Uterus (tissue), 2 donors: ENCODE measurements around the gene DOCK3.

ENCODE experiments used
- POLR2A ChIP-seq, 2 donors: fragments of 450-650 bp; IDR thresholded peaks; one replicate each; pipeline ENCODE4 v1.6.1; 2016; ENCODE audit warnings: antibody characterized with exemption in 2 of 2, mild to moderate bottlenecking in 1 of 2, moderate library complexity in 1 of 2
- TF ChIP-seq, protein P1 (sequence below), 4 experiments: fragments of 200-600 bp in 2 of 4; fragments of 450-650 bp in 2 of 4; sonication (generic) in 2 of 4; IDR thresholded peaks; one replicate each; pipeline ENCODE4 v1.5.1; 2016 to 2019; ENCODE audit warnings: antibody characterized with exemption in 4 of 4, mild to moderate bottlenecking in 2 of 4, moderate library complexity in 1 of 4

DNA sequence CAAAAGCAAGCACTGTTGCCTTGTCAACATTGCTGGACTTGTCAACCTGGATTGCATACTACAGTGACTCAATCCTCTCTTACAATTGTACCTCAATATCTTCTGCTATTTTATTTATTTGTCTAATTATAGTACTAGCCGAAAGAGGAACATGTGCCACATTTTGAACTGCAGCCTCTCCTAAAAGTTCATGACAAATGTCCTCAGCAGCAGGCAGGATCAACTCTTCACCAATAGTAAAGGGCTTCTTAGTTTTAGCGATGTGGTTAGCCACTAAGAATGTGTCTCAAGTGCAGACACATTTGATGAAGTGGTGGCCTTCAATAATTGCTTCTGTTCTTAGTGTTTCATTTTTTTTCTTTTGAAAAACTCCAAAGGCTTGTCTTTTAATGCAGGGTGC lies 13.2 kb downstream of the DOCK3 start:
- TF ChIP-seq POLR2A (IDR thresholded peaks at IDR 0.05) = no peak
- TF ChIP-seq, protein P1, sequence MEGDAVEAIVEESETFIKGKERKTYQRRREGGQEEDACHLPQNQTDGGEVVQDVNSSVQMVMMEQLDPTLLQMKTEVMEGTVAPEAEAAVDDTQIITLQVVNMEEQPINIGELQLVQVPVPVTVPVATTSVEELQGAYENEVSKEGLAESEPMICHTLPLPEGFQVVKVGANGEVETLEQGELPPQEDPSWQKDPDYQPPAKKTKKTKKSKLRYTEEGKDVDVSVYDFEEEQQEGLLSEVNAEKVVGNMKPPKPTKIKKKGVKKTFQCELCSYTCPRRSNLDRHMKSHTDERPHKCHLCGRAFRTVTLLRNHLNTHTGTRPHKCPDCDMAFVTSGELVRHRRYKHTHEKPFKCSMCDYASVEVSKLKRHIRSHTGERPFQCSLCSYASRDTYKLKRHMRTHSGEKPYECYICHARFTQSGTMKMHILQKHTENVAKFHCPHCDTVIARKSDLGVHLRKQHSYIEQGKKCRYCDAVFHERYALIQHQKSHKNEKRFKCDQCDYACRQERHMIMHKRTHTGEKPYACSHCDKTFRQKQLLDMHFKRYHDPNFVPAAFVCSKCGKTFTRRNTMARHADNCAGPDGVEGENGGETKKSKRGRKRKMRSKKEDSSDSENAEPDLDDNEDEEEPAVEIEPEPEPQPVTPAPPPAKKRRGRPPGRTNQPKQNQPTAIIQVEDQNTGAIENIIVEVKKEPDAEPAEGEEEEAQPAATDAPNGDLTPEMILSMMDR (IDR thresholded peaks at IDR 0.05) = no peak
